ENCODE measurements around the gene KCNK3. TPM values are rescaled to one million over a fixed set of nuclear protein-coding genes. Genes with fewer than 3 reads are reported as not detected.

Gene KCNK3
- total and polyA plus RNA-seq, 2 donors (not counting 1 experiment from before 2014, with no cell fraction given) = not detected

DNA sequence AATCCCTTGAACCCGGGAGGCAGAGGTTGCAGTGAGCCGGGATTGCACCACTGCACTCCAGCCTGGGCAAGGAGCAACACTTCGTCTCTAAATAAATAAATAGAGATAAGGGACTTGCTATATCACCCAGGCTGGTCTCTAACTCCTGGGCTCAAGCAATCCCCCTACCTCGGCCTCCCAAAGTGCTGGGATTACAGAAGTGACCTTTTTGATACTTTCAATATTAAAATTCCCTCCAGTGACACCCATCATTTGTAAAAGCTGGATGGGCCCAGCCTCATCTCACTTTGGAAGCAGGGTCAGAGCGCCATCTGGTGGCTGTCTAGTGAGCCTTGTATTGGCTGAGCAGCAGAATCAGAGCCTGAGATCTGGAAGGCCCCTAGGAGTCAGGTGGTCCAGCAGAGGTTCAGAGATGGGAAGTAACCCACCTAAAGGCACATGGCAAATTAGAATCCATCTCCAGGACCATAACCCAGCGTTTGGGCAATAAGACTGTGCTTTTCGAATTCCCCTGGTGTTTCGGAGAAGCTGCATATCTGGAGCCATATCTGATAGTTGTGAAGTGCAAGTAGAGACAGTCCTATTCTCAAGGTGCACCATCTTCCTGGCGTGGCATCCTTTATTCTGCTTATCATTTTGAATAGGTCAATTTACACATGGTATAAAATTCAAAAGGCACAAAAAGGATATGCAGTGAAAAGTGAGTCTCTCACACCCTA is 53.2 kb downstream of the KCNK3 start:
- Histone ChIP-seq H4K20me1 (ENCODE audit: control insufficient read depth, insufficient read depth, low read length, poor library complexity, severe bottlenecking) (no peaks in the 10 kb centered on the region), H3K4me1 (ENCODE audit: control insufficient read depth in 2 of 2, insufficient read depth in 2 of 2, low read length in 2 of 2) (no peaks in the 10 kb centered on the region), H3K79me2 (ENCODE audit: control insufficient read depth, insufficient read depth, low read length) (no peaks in the 10 kb centered on the region), H2AFZ (ENCODE audit: insufficient read depth, low read depth, low read length, poor library complexity, severe bottlenecking) (no peak overlapping the region), H3K9ac (ENCODE audit: low read length) (no peak overlapping the region), H3K36me3 (replicated peaks in 1 of 2; ENCODE audit: control extremely low read depth in 1 of 2, control insufficient read depth in 1 of 2, extremely low read depth in 1 of 2, insufficient read depth in 2 of 2, low read length in 1 of 2) (no peaks in the 10 kb centered on the region), H3K4me2 (replicated peaks; ENCODE audit: low read depth, low read length, poor library complexity, severe bottlenecking) (no peak overlapping the region), H3K9me3 (ENCODE audit: control extremely low read depth in 1 of 3, control insufficient read depth in 2 of 3, insufficient read depth in 1 of 3, low read length in 2 of 3) (no peaks in the 10 kb centered on the region), H3K4me3 (ENCODE audit: control extremely low read depth in 1 of 5, extremely low read depth in 1 of 5, insufficient read depth in 1 of 5, low read depth in 2 of 5, low read length in 4 of 5) (no peak overlapping the region), H3K27ac (ENCODE audit: low read length in 2 of 2) (no peak overlapping the region), H3K27me3 (replicated peaks in 1 of 4; ENCODE audit: control extremely low read depth in 1 of 4, control insufficient read depth in 3 of 4, insufficient read depth in 4 of 4, low read length in 3 of 4) (no peaks in the 10 kb centered on the region)
- Mint-ChIP-seq H3K4me3 (no peak overlapping the region), H3K4me1 (peaks cover 12% of the 10 kb centered on the region), H3K27ac (no peak overlapping the region), H3K27me3 (peaks cover 3% of the 10 kb centered on the region), H3K9me3 (ENCODE audit: insufficient read depth) (no peaks in the 10 kb centered on the region)
- intact Hi-C loops (cut with micrococcal nuclease) = loop anchor here (5.0 kb wide), 1 partner anchor 793 kb away; no protein-coding TSS in a partner anchor
- ChIA-PET CTCF (interaction anchor here (0.6 to 2.6 kb wide), 11 partner anchors 9 to 968 kb away, joined by 3 to 26 read pairs (median 4); no protein-coding TSS in a partner anchor), POLR2A (no interaction called here)
- DNase-seq (peak; percentile 79), ATAC-seq (ENCODE audit: low read depth) (peak; percentile 73)
- 10% methylated on average over 2 of the region's 9 CpGs for WGBS (ENCODE audit: insufficient coverage)
- peak; percentile 92 for TF ChIP-seq CTCF (IDR thresholded peaks at IDR 0.05)
- TF ChIP-seq EZH2 (IDR thresholded peaks at IDR 0.05; ENCODE audit: borderline replicate concordance, insufficient read depth, low read depth, low read length, poor library complexity, severe bottlenecking) = no peak

DNA sequence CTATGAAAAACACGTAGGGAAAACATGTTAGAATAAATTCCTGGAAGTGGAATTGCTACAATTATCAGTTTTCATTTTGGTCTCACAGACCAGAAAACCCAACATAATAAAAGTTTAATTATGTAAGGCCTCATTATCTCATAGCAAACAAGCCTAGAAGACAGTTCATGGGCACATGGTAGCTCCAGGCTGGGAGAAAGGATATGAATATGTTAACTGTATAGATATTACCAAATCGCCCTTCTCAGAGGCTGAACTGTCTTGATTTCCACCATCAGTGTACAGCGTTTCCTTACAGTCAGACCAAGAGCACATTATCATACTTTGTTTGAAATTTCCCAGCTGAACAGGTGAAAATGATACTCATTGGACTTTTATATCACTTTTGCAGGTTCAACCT is 54.4 kb downstream of the KCNK3 start:
- 64% methylated on average over 2 of the region's 3 CpGs for WGBS (ENCODE audit: insufficient coverage)
- DNase-seq (no peak), ATAC-seq (ENCODE audit: low read depth) (no peak)
- Mint-ChIP-seq H3K27me3 (no peaks in the 10 kb centered on the region), H3K27ac (no peak overlapping the region), H3K4me3 (no peak overlapping the region), H3K9me3 (ENCODE audit: insufficient read depth) (no peaks in the 10 kb centered on the region), H3K4me1 (peaks cover 6% of the 10 kb centered on the region)
- H3K36me3 ChIP-seq (replicated peaks in 1 of 2; ENCODE audit: control extremely low read depth in 1 of 2, control insufficient read depth in 1 of 2, extremely low read depth in 1 of 2, insufficient read depth in 2 of 2, low read length in 1 of 2) = no peaks in the 10 kb centered on the region
- intact Hi-C loops (cut with micrococcal nuclease) = loop anchor here (5.0 kb wide), 1 partner anchor 795 kb away; no protein-coding TSS in a partner anchor
- no peak for TF ChIP-seq CTCF (IDR thresholded peaks at IDR 0.05)
- no peak for TF ChIP-seq EZH2 (IDR thresholded peaks at IDR 0.05; ENCODE audit: borderline replicate concordance, insufficient read depth, low read depth, low read length, poor library complexity, severe bottlenecking)
- H3K4me2 ChIP-seq (replicated peaks; ENCODE audit: low read depth, low read length, poor library complexity, severe bottlenecking) = no peak overlapping the region
- no peak overlapping the region for H3K9ac ChIP-seq (ENCODE audit: low read length)
- no peaks in the 10 kb centered on the region for H3K9me3 ChIP-seq (ENCODE audit: control extremely low read depth in 1 of 3, control insufficient read depth in 2 of 3, insufficient read depth in 1 of 3, low read length in 2 of 3)
- ChIA-PET POLR2A (no interaction called here), CTCF (interaction anchor here (1.3 to 2.6 kb wide), 5 partner anchors 13 to 796 kb away, joined by 3 to 26 read pairs (median 7); no protein-coding TSS in a partner anchor)
- H3K27ac ChIP-seq (ENCODE audit: low read length in 2 of 2) = no peak overlapping the region
- no peaks in the 10 kb centered on the region for H4K20me1 ChIP-seq (ENCODE audit: control insufficient read depth, insufficient read depth, low read length, poor library complexity, severe bottlenecking)
- no peaks in the 10 kb centered on the region for H3K4me1 ChIP-seq (ENCODE audit: control insufficient read depth in 2 of 2, insufficient read depth in 2 of 2, low read length in 2 of 2)
- H3K79me2 ChIP-seq (ENCODE audit: control insufficient read depth, insufficient read depth, low read length) = no peaks in the 10 kb centered on the region
- H3K27me3 ChIP-seq (replicated peaks in 1 of 4; ENCODE audit: control extremely low read depth in 1 of 4, control insufficient read depth in 3 of 4, insufficient read depth in 4 of 4, low read length in 3 of 4) = no peaks in the 10 kb centered on the region
- no peak overlapping the region for H3K4me3 ChIP-seq (ENCODE audit: control extremely low read depth in 1 of 5, extremely low read depth in 1 of 5, insufficient read depth in 1 of 5, low read depth in 2 of 5, low read length in 4 of 5)
- no peak overlapping the region for H2AFZ ChIP-seq (ENCODE audit: insufficient read depth, low read depth, low read length, poor library complexity, severe bottlenecking)

Data from B cell (primary cell).